K562 (cell line): Measurements from ENCODE around the gene SLC22A1. TPM values are rescaled to one million over a fixed set of nuclear protein-coding genes. Genes with fewer than 3 reads are reported as not detected.

Source experiments
- MXI1 ChIP-seq: IDR thresholded peaks from 2 replicates; pipeline ENCODE4 v1.6.1; 2011; ENCODE audit warnings: low read depth, mild to moderate bottlenecking, improper control_type of control experiment, low read length
- UBTF ChIP-seq, 2 experiments: IDR thresholded peaks; 2 replicates each; pipeline ENCODE4 v1.6.1; 2012; ENCODE audit warnings: improper control_type of control experiment in 2 of 2, low read depth in 2 of 2, low read length in 2 of 2, borderline replicate concordance in 1 of 2
- ZHX1 ChIP-seq: fragments of 150-350 bp; conservative IDR thresholded peaks from 2 replicates; pipeline ENCODE4 v1.6.1; 2014; ENCODE audit warnings: low read length
- ZNF717 ChIP-seq: fragments of 250-450 bp; sonication (Bioruptor Pico); IDR thresholded peaks from 2 replicates; pipeline ENCODE4 v1.5.0; 2021
- polyA plus RNA-seq, 8 experiments: library from polyadenylated mRNA; depleted of rRNA in 4 of 8; stranded (reverse) in 5 of 8; unstranded in 3 of 8; fragments of >200 nt; fragmentation: Nextera tagmentation in 2 of 8; fragmentation: Illumina TruSeq in 1 of 8; extraction: Ambion mirVana in 2 of 8; extraction: Trizol in 1 of 8; gene quantifications; 2 replicates each; pipeline versions ENCODE4 v1.2.1 to v1.2.3, GENCODE V29; 2011 to 2014; ENCODE audit warnings: inconsistent platforms in 1 of 8, missing spikeins in 1 of 8
- total RNA-seq, 7 experiments: library from RNA; depleted of rRNA in 6 of 7; stranded (reverse); fragments of >200 nt in 6 of 7; fragmentation: Illumina TruSeq in 2 of 7; extraction: Trizol in 2 of 7; gene quantifications; 2 replicates each; pipeline versions ENCODE4 v1.2.1 to v1.2.3, GENCODE V29; 2011 to 2021; ENCODE audit warnings: low replicate concordance in 1 of 7

SLC22A1 gene
- total and polyA plus RNA-seq, 9 of the 15 experiments (the other 6 are each of a cell fraction or from before 2014, with no cell fraction given): 0.11 to 0.60 (median 0.26) TPM; not detected in 4

DNA sequence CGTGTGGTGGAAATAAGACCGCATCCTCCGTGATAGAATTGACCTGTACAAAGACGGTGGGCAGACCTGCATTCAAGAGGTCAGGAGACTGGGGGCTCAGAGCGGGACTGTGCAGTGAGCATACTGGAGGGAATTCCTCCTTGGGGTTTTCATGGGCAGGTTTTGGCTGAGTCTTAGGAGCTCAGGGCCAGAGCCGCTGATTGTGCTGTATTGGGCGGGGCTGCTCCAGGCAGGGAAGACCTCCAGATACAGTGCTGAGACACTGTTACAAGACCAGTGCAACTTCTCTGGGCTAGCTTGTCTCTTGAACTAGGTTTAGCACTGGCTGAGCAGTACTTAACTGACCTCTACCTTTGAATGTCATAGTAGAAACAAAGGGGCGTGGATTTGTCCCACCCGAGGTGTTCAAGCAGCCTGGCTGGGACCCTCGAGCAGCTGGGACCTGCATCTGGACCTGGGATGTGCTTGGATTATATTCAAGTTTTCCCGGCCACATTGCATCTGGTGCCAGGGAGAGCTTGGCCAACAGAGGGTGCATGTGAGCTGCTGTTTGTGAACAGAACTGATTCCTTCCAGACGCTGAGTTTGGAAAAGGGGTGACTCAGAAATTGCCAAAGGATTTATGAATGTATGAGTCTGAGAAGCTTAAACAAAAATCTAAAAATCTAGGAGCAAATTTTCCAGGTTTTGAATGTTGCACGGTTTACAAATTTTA, 33.4 kb upstream of the SLC22A1 start (continued):
- TF ChIP-seq UBTF (IDR thresholded peaks at IDR 0.05; ENCODE audit: borderline replicate concordance in 1 of 2, low read depth in 2 of 2, low read length in 2 of 2): no peak
- no peak for TF ChIP-seq ZHX1
- no peak for TF ChIP-seq ZNF717 (CRISPR knock-in tag)
- TF ChIP-seq MXI1: no peak
